Activated CD4-positive, alpha-beta T cell treated with anti-CD3 and anti-CD28 coated beads for 36 hours (primary cell): ENCODE data around the gene RNF223. TPM values are rescaled to one million over a fixed set of nuclear protein-coding genes. Genes with fewer than 3 reads are reported as not detected.

Experiments used
- ATAC-seq: fragments of 200-7000 bp; cut with Tn5 transposase; one replicate; pipeline ENCODE4 v1.10.0; 2021; ENCODE audit warnings: mild to moderate bottlenecking, moderate library complexity
- CTCF ChIA-PET: fragments of 350-600 bp; sonication (Branson Sonifier 250); formaldehyde crosslinking; loops from one replicate; lab custom pipeline; 2021; ENCODE audit warnings: antibody characterized with exemption; lab: Charles Lee
- POLR2A ChIA-PET: fragments of 350-600 bp; sonication (Branson Sonifier 250); formaldehyde crosslinking; loops from one replicate; lab custom pipeline; 2021; ENCODE audit warnings: antibody characterized with exemption, inconsistent platforms; lab: Charles Lee
- DNase-seq: peaks from one replicate; pipeline ENCODE4 v3.0.0-alpha.2; 2020
- H3K27ac Mint-ChIP-seq: one replicate; pipeline ENCODE4 v1.8.0; 2021; ENCODE audit warnings: mixed read lengths
- H3K27me3 Mint-ChIP-seq: one replicate; pipeline ENCODE4 v1.8.0; 2021; ENCODE audit warnings: mixed read lengths
- H3K36me3 Mint-ChIP-seq: one replicate; pipeline ENCODE4 v1.8.0; 2021; ENCODE audit warnings: low read depth, mixed read lengths
- H3K4me1 Mint-ChIP-seq: one replicate; pipeline ENCODE4 v1.8.0; 2021; ENCODE audit warnings: mixed read lengths
- H3K4me3 Mint-ChIP-seq: one replicate; pipeline ENCODE4 v1.8.0; 2021; ENCODE audit warnings: mild to moderate bottlenecking, moderate library complexity, mixed read lengths
- H3K9me3 Mint-ChIP-seq: one replicate; pipeline ENCODE4 v1.8.0; 2021; ENCODE audit warnings: low read depth, mixed read lengths
- intact Hi-C, 2 experiments: fragments of 100-400 bp; cut with DNase I in 1 of 2; cut with micrococcal nuclease in 1 of 2; formaldehyde crosslinking; loops; one replicate each; pipeline versions ENCODE4 v1.14.2 to v1.15.1; 2022 to 2024; cut with DNase I, micrococcal nuclease
- total RNA-seq, 2 experiments: library from RNA; stranded (reverse); gene quantifications; one replicate each; pipeline ENCODE4 v1.2.3, GENCODE V29; 2021

The RNF223 gene
- total RNA-seq, 2 experiments from 2014 or later = not detected

DNA sequence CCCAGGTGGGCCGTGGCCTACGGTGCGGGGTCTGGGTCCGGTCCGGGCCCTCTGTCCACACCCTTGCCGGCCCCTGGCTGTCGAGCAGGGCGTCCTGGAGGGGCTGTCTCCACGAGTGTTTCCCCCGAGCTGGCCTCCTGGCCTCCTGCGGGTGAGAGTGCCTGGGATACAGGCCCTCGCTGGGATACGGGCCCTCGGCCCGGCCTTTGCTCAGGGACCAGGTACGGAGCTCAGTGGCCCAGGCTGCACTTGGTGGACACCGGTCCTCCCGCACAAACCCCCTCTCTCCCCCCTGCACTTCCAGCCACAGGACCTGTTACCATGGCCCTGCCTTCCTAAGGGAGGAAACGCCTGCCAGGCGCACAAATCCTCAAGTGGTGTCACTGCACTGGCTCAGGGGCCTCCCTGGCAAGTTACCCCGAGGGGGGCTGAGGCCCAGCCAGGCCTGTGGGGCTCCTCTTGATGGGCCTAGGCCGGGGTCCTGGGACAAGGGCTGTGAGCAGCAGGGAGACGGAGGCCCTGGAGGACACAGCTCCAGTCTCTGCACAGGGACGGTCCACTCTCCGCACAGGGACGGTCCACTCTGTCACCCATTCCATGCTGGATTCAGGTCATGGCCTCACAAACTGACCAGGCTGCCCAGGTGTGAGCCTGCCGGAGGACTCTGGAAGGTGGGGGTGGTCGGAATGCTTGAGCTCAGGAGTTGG is 18.2 kb upstream of the RNF223 start:
- no peaks in the 10 kb centered on the region for H3K27me3 Mint-ChIP-seq
- peaks cover 3% of the 10 kb centered on the region for H3K4me1 Mint-ChIP-seq
- no peak for ATAC-seq

DNA sequence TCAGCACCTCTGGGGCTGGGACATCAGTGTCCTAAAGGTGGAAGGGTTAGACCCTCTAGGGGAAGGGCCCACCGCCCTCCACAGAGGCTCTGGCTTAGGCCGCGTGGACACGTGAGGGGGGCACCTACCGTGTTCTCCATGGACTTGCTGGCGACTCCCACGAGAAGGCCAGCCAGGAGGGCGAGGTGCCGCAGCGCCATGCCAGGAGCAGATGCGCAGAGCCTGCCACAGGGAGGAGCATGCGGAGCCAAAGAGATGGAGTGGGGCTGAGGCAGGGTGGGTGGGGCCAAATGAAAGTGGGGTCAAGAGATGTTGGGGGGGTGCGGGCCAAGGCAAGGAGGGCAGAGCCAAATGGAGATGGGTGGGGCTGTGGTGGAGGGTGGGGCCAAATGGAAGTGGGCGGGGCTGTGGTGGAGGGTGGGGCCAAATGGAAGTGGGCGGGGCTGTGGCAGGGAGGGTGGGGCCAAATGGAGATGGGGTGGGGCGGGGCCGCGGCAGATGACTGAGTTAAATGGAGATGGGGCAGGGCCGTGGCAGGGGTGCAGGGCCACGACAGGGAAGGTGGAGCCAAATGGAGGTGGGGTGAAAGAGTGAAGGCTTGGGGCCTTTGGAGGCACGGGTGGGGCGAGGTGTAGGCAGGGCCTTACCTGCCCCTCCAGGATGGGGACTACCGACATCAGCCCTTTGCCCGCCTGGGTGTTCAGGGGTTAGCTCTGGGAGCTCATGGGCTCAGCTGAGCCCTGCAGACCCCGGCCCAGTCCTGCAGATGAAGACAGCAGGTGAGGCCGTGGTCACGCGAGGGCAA is 17.4 kb upstream of the RNF223 start:
- Mint-ChIP-seq H3K4me1 (peaks cover 3% of the 10 kb centered on the region), H3K36me3 (peaks cover 2% of the 10 kb centered on the region), H3K4me3 (no peak overlapping the region), H3K9me3 (no peaks in the 10 kb centered on the region), H3K27me3 (no peaks in the 10 kb centered on the region), H3K27ac (no peak overlapping the region)
- ChIA-PET POLR2A (no interaction called here), CTCF (no interaction called here)
- DNase-seq (peak; percentile 61), ATAC-seq (peak; percentile 64)
- intact Hi-C loops = loop anchor here in 1 of 2 experiments (1.0 kb wide), 1 partner anchor 32 kb away; no protein-coding TSS in a partner anchor

More for the DNA sequence above, 18.2 kb upstream of the RNF223 start:
- H3K4me3 Mint-ChIP-seq = no peak overlapping the region
- H3K36me3 Mint-ChIP-seq = peaks cover 2% of the 10 kb centered on the region
- ChIA-PET CTCF (no interaction called here), POLR2A (no interaction called here)
- DNase-seq = no peak
- intact Hi-C loops = no loop called here
- no peak overlapping the region for H3K27ac Mint-ChIP-seq
- H3K9me3 Mint-ChIP-seq = no peaks in the 10 kb centered on the region

GRCh38 chr1:1090424-1091343 is 16.6 kb upstream of the RNF223 start:
- Mint-ChIP-seq H3K36me3 (peaks cover 2% of the 10 kb centered on the region), H3K4me1 (peaks cover 3% of the 10 kb centered on the region), H3K4me3 (no peak overlapping the region), H3K27ac (no peak overlapping the region), H3K27me3 (no peaks in the 10 kb centered on the region), H3K9me3 (no peaks in the 10 kb centered on the region)
- intact Hi-C loops = loop anchor here in 1 of 2 experiments (1.0 kb wide), 1 partner anchor 31 kb away; no protein-coding TSS in a partner anchor
- no peak for ATAC-seq
- POLR2A ChIA-PET = interaction anchor here (0.6 kb wide), 1 partner anchor 98 kb away, joined by 3 read pairs; no protein-coding TSS in a partner anchor
- DNase-seq = no peak
- CTCF ChIA-PET = no interaction called here

GRCh38 chr1:1089731-1090423 is 15.8 kb upstream of the RNF223 start:
- Mint-ChIP-seq H3K9me3 (no peaks in the 10 kb centered on the region), H3K27ac (peak overlapping the region; percentile 13), H3K4me3 (no peak overlapping the region), H3K36me3 (peaks cover 2% of the 10 kb centered on the region), H3K4me1 (peaks cover 3% of the 10 kb centered on the region), H3K27me3 (no peaks in the 10 kb centered on the region)
- intact Hi-C loops = no loop called here
- CTCF ChIA-PET = no interaction called here
- POLR2A ChIA-PET = no interaction called here
- ATAC-seq (no peak), DNase-seq (no peak)

- Mint-ChIP-seq H3K27me3 (no peaks in the 10 kb centered on the region), H3K36me3 (peaks cover 2% of the 10 kb centered on the region), H3K9me3 (no peaks in the 10 kb centered on the region), H3K27ac (no peak overlapping the region), H3K4me1 (peaks cover 3% of the 10 kb centered on the region), H3K4me3 (no peak overlapping the region)
- ChIA-PET POLR2A (no interaction called here), CTCF (no interaction called here)
- intact Hi-C loops = no loop called here
- ATAC-seq (no peak), DNase-seq (no peak)
Measured at GRCh38 chr1:1088801-1089680, 14.9 kb upstream of the RNF223 start.

DNA sequence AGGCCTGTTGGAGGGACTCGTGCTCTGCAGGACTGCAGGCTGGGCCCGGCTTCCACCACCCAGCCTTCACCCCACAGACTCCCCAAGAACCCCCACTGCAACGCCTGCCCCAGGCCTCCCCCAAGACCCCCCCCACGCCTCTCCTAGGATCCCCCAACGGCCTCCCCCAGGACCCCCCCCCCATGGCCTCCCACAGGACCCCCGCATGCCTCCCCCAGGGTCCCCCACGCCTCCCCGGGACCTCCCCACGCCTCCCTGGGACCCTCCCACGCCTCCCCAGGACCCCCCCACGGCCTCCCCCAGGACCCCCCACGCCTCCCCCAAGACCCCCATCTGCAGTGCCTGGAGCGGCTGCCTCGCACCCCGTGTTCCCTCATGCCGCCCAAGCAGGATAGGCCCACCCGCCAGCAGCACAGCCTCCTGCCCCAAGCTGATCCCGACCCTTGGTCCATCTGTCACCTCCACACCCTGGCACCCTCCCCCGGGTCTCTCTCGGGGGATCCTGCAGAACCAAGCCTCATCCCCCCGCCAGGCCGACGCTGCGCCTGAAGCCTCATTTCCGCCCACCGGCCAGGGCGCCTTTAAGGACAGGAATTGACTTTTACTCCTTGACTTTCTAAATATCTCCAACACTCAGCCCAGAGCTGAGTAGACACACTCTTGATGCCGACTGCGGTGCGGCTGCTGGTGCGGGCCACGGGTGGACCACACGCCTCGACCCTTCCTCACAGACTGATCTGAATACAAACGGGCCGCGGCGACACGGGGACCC is 14.1 kb upstream of the RNF223 start:
- POLR2A ChIA-PET = no interaction called here
- ATAC-seq (no peak), DNase-seq (no peak)
- CTCF ChIA-PET = no interaction called here
- Mint-ChIP-seq H3K4me3 (no peak overlapping the region), H3K9me3 (no peaks in the 10 kb centered on the region), H3K27me3 (no peaks in the 10 kb centered on the region), H3K27ac (no peak overlapping the region), H3K4me1 (peaks cover 3% of the 10 kb centered on the region), H3K36me3 (peaks cover 2% of the 10 kb centered on the region)
- intact Hi-C loops = no loop called here

- intact Hi-C loops = no loop called here
Measured at GRCh38 chr1:1087351-1088028, 13.4 kb upstream of the RNF223 start.

DNA sequence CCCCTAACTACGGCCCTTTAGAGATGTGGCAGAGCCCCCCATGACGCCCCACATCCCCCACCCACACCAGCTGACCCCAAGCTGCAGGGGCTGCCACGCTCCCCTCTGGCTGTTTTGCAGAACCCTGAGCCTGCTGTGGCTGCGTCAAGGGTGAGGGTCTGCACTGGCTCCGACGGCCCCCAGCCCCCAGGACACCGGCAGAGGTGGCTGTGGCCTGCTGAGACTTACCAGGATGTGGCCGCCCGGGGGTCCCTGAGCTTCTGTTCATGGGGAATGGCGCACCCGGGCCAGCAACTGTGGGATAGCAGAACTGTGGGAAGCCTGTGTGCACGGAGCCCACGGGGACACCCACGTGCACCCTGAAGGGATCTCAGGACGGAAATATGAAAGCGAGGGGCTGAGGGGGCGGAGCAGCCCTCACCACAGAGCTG is 12.8 kb upstream of the RNF223 start:
- Mint-ChIP-seq H3K4me1 (no peaks in the 10 kb centered on the region), H3K4me3 (no peak overlapping the region), H3K27ac (no peak overlapping the region), H3K27me3 (no peaks in the 10 kb centered on the region), H3K9me3 (no peaks in the 10 kb centered on the region), H3K36me3 (no peaks in the 10 kb centered on the region)
- POLR2A ChIA-PET = no interaction called here
- intact Hi-C loops = no loop called here
- CTCF ChIA-PET = no interaction called here
- DNase-seq (no peak), ATAC-seq (no peak)

More at GRCh38 chr1:1087351-1088028, 13.4 kb upstream of the RNF223 start:
- ATAC-seq (no peak), DNase-seq (no peak)
- H3K36me3 Mint-ChIP-seq = no peaks in the 10 kb centered on the region
- no peaks in the 10 kb centered on the region for H3K4me1 Mint-ChIP-seq
- no peaks in the 10 kb centered on the region for H3K27me3 Mint-ChIP-seq
- H3K27ac Mint-ChIP-seq = no peak overlapping the region
- ChIA-PET POLR2A (no interaction called here), CTCF (no interaction called here)
- H3K4me3 Mint-ChIP-seq = no peak overlapping the region
- no peaks in the 10 kb centered on the region for H3K9me3 Mint-ChIP-seq

DNA sequence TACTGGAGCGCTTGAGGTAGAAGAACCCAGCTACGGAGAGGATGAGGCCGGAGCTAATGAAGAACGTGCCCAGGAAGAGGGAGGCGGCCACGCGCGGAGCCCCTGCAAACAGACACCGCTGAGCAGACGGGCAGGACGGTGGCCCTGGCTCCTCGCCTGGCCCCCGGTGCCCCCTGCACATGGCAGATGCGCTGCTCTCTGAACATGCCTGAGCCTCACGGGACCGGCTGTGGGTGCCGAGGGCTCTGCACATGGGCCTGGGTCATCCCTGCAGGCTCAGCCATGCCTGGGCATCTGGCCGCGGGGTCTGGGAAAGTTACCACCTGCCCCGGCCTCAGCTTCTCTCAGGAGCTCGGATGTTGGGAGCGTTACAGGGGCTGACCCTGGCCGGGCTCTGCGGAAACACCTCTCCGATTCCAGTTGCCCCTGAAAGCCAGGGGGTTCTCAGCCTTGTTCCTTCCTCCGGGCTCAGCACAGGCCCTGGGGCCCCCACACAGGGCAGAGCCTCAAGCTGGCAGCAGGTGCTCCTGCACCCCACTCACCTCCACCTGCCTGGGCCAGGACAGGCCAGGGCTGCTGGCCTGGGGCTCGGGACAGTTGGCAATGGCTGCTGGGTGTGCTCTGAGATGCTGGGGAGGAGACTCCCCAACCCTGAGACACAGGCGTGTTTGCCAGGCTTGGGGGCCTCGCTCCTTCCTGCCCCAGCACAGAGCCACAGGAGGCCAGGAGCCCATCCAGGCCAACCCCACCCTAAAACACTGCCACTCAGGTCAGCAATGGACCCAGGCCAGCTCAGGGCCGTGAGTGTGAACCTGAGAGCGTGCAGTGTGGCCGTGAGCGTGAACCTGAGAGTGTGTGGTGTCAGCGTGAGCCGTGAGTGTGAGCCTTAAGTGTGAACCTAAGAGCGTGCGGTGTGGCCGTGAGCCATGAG is 12.1 kb upstream of the RNF223 start:
- no peaks in the 10 kb centered on the region for H3K36me3 Mint-ChIP-seq
- no peak overlapping the region for H3K27ac Mint-ChIP-seq
- H3K4me1 Mint-ChIP-seq = no peaks in the 10 kb centered on the region
- H3K27me3 Mint-ChIP-seq = no peaks in the 10 kb centered on the region
- no peak overlapping the region for H3K4me3 Mint-ChIP-seq
- H3K9me3 Mint-ChIP-seq = no peaks in the 10 kb centered on the region
- ChIA-PET CTCF (no interaction called here), POLR2A (interaction anchor here (0.6 kb wide), 1 partner anchor 11 kb away, joined by 5 read pairs; no protein-coding TSS in a partner anchor)
- ATAC-seq (no peak), DNase-seq (no peak)
- intact Hi-C loops = no loop called here
